B cell (primary cell): ENCODE results near the gene ZNF141. TPM values are rescaled to one million over a fixed set of nuclear protein-coding genes. Genes with fewer than 3 reads are reported as not detected.

Experiments
- ATAC-seq: fragments of 200-7000 bp; cut with Tn5 transposase; one replicate; pipeline ENCODE4 v1.10.0; 2021; ENCODE audit warnings: low read depth, mild to moderate bottlenecking, moderate number of reproducible peaks, moderate library complexity
- CTCF ChIA-PET: fragments of 350-600 bp; sonication (Branson Sonifier 250); formaldehyde crosslinking; loops from one replicate; lab custom pipeline; 2021; ENCODE audit warnings: antibody characterized with exemption, inconsistent platforms; lab: Charles Lee
- POLR2A ChIA-PET: fragments of 350-600 bp; sonication (Branson Sonifier 250); formaldehyde crosslinking; loops from one replicate; lab custom pipeline; 2021; ENCODE audit warnings: antibody characterized with exemption; lab: Charles Lee
- DNase-seq: peaks from one replicate; pipeline ENCODE4 v3.0.0; 2013
- H2AFZ ChIP-seq: 2 replicates; pipeline ENCODE4 v1.6.1; 2012; ENCODE audit warnings: mild to moderate bottlenecking, low read depth, low read length; ENCODE audit not compliant: insufficient read depth, poor library complexity, severe bottlenecking
- H3K27ac ChIP-seq, 2 donors: 1 replicate in 1 of 2; 2 replicates in 1 of 2; pipeline ENCODE4 v1.5.1; 2012 to 2013; ENCODE audit warnings: low read length in 2 of 2, mild to moderate bottlenecking in 2 of 2, moderate library complexity in 1 of 2
- H3K27me3 ChIP-seq, 4 experiments: fragments of 200-600 bp in 1 of 4; sonication (generic) in 1 of 4; replicated peaks in 1 of 4; 1 replicate in 2 of 4; 2 replicates in 2 of 4; pipeline versions ENCODE4 v1.6.1 to v1.7.0; 2013 to 2016; ENCODE audit warnings: low read length in 3 of 4, mild to moderate bottlenecking in 2 of 4, mixed read lengths in 1 of 4, moderate library complexity in 1 of 4; ENCODE audit not compliant: insufficient read depth in 4 of 4, control insufficient read depth in 3 of 4; ENCODE audit errors: control extremely low read depth in 1 of 4
- H3K36me3 ChIP-seq, 2 experiments: replicated peaks in 1 of 2; 1 replicate in 1 of 2; 2 replicates in 1 of 2; pipeline versions ENCODE4 v1.6.1 to v1.7.1; 2013; ENCODE audit warnings: low read length in 1 of 2; ENCODE audit not compliant: insufficient read depth in 2 of 2, control insufficient read depth in 1 of 2; ENCODE audit errors: control extremely low read depth in 1 of 2, extremely low read depth in 1 of 2
- H3K4me1 ChIP-seq, 2 donors: fragments of 200-600 bp in 1 of 2; sonication (generic) in 1 of 2; 1 replicate in 1 of 2; 2 replicates in 1 of 2; pipeline versions ENCODE4 v1.5.1 to v1.6.1; 2013 to 2017; ENCODE audit warnings: low read length in 2 of 2; ENCODE audit not compliant: control insufficient read depth in 2 of 2, insufficient read depth in 2 of 2
- H3K4me2 ChIP-seq: replicated peaks from 2 replicates; pipeline ENCODE3; 2012; ENCODE audit warnings: mild to moderate bottlenecking, low read depth, low read length; ENCODE audit not compliant: poor library complexity, severe bottlenecking
- H3K4me3 ChIP-seq, 5 experiments: fragments of 200-600 bp in 1 of 5; sonication (generic) in 1 of 5; 1 replicate in 3 of 5; 2 replicates in 2 of 5; pipeline versions ENCODE4 v1.5.1 to v1.7.0; 2011 to 2016; ENCODE audit warnings: low read length in 4 of 5, mild to moderate bottlenecking in 4 of 5, low read depth in 2 of 5, control low read depth in 1 of 5, moderate library complexity in 1 of 5; ENCODE audit not compliant: insufficient read depth in 1 of 5; ENCODE audit errors: control extremely low read depth in 1 of 5, extremely low read depth in 1 of 5
- H3K79me2 ChIP-seq: fragments of 200-600 bp; sonication (generic); one replicate; pipeline ENCODE4 v1.6.0; 2016; ENCODE audit warnings: low read length; ENCODE audit not compliant: control insufficient read depth, insufficient read depth
- H3K9ac ChIP-seq: fragments of 200-600 bp; sonication (generic); 2 replicates; pipeline ENCODE4 v1.6.1; 2017; ENCODE audit warnings: mild to moderate bottlenecking, low read length, moderate library complexity
- H3K9me3 ChIP-seq, 3 donors: one replicate each; pipeline versions ENCODE4 v1.6.1 to v1.7.1; 2013; ENCODE audit warnings: low read length in 2 of 3; ENCODE audit not compliant: control insufficient read depth in 2 of 3, insufficient read depth in 1 of 3; ENCODE audit errors: control extremely low read depth in 1 of 3
- H4K20me1 ChIP-seq: 2 replicates; pipeline ENCODE4 v1.6.0; 2012; ENCODE audit warnings: mild to moderate bottlenecking, low read length; ENCODE audit not compliant: insufficient read depth, control insufficient read depth, poor library complexity, severe bottlenecking
- H3K27ac Mint-ChIP-seq: one replicate; pipeline ENCODE4 v1.8.0; 2021; ENCODE audit warnings: mixed read lengths
- H3K27me3 Mint-ChIP-seq: one replicate; pipeline ENCODE4 v1.8.0; 2021; ENCODE audit warnings: mixed read lengths
- H3K4me1 Mint-ChIP-seq: one replicate; pipeline ENCODE4 v1.8.0; 2021; ENCODE audit warnings: mixed read lengths
- H3K4me3 Mint-ChIP-seq: one replicate; pipeline ENCODE4 v1.8.0; 2021; ENCODE audit warnings: mixed read lengths
- H3K9me3 Mint-ChIP-seq: one replicate; pipeline ENCODE4 v1.8.0; 2022; ENCODE audit warnings: mixed read lengths; ENCODE audit not compliant: insufficient read depth
- EZH2 ChIP-seq: IDR thresholded peaks from 2 replicates; pipeline ENCODE4 v1.6.1; 2012; ENCODE audit warnings: borderline replicate concordance, low read depth, mild to moderate bottlenecking, moderate library complexity, low read length; ENCODE audit not compliant: insufficient read depth, poor library complexity, severe bottlenecking
- WGBS: methylation state at CpG from one replicate; pipeline ENCODE4 v1.1.5; 2013; ENCODE audit warnings: missing lambda C conversion rate; ENCODE audit not compliant: insufficient coverage; 5-methylcytosine and 5-hydroxymethylcytosine counted together
- intact Hi-C: fragments of 100-400 bp; cut with micrococcal nuclease; formaldehyde crosslinking; loops from one replicate; pipeline ENCODE4 v1.10.0; 2022
- polyA plus RNA-seq: library from polyadenylated mRNA; depleted of rRNA; stranded (reverse); fragments of >200 nt; gene quantifications from 2 replicates; pipeline ENCODE4 v1.2.3, GENCODE V29; 2012
- total RNA-seq, 2 donors: library from RNA; stranded (reverse); fragments of 120-200 nt in 1 of 2; gene quantifications; 1 replicate in 1 of 2; 2 replicates in 1 of 2; pipeline versions ENCODE4 v1.2.3 to v1.2.4, GENCODE V29; 2013 to 2022
- TF ChIP-seq, protein P1 (sequence below): fragments of 200-600 bp; IDR thresholded peaks from one replicate; pipeline ENCODE4 v1.8.0; 2022; ENCODE audit warnings: antibody characterized with exemption, mild to moderate bottlenecking

Gene ZNF141
- total and polyA plus RNA-seq, 2 donors (not counting 1 experiment from before 2014, with no cell fraction given): 8.0 to 68.1 TPM

DNA sequence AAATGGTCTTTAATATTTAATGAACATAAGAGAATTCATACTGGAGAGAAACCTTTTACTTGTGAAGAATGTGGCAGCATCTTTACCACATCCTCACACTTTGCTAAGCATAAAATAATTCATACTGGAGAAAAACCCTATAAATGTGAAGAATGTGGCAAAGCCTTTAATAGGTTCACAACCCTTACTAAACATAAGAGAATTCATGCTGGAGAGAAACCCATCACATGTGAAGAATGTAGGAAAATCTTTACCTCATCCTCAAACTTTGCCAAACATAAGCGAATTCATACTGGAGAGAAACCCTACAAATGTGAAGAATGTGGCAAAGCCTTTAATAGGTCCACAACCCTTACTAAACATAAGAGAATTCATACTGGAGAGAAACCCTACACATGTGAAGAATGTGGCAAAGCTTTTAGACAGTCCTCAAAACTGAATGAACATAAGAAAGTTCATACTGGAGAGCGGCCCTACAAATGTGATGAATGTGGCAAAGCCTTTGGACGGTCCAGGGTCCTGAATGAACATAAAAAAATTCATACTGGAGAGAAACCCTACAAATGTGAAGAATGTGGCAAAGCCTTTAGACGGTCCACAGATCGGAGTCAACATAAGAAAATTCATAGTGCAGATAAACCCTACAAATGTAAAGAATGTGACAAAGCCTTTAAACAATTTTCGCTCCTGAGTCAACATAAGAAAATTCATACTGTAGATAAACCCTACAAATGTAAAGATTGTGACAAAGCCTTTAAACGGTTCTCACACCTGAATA is 35.6 kb downstream of the ZNF141 start:
- DNase-seq (no peak), ATAC-seq (no peak)
- Mint-ChIP-seq H3K9me3 (peaks cover 24% of the 10 kb centered on the region), H3K4me1 (no peaks in the 10 kb centered on the region), H3K27ac (no peak overlapping the region), H3K4me3 (no peak overlapping the region), H3K27me3 (no peaks in the 10 kb centered on the region)
- intact Hi-C loops: loop anchor here (10.0 kb wide), 1 partner anchor 72 kb away; no protein-coding TSS in a partner anchor
- ChIA-PET POLR2A (no interaction called here), CTCF (no interaction called here)
- Histone ChIP-seq H3K4me2 (no peak overlapping the region), H3K4me3 (peak overlapping the region in 1 of 5 experiments; percentile 5), H3K9ac (peak overlapping the region; percentile 1), H3K4me1 (no peaks in the 10 kb centered on the region), H3K9me3 (peaks cover 35 to 81% (median 40%) of the 10 kb centered on the region in 3 donors), H3K27ac (no peak overlapping the region), H3K36me3 (peaks cover 14 to 22% of the 10 kb centered on the region in 2 experiments), H3K79me2 (peaks cover 11% of the 10 kb centered on the region), H4K20me1 (no peaks in the 10 kb centered on the region), H2AFZ (no peak overlapping the region), H3K27me3 (no peaks in the 10 kb centered on the region)
- no peak for TF ChIP-seq EZH2
- TF ChIP-seq, protein P1, sequence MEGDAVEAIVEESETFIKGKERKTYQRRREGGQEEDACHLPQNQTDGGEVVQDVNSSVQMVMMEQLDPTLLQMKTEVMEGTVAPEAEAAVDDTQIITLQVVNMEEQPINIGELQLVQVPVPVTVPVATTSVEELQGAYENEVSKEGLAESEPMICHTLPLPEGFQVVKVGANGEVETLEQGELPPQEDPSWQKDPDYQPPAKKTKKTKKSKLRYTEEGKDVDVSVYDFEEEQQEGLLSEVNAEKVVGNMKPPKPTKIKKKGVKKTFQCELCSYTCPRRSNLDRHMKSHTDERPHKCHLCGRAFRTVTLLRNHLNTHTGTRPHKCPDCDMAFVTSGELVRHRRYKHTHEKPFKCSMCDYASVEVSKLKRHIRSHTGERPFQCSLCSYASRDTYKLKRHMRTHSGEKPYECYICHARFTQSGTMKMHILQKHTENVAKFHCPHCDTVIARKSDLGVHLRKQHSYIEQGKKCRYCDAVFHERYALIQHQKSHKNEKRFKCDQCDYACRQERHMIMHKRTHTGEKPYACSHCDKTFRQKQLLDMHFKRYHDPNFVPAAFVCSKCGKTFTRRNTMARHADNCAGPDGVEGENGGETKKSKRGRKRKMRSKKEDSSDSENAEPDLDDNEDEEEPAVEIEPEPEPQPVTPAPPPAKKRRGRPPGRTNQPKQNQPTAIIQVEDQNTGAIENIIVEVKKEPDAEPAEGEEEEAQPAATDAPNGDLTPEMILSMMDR: no peak
- WGBS: 100% methylated on average over 3 of the region's 7 CpGs
